Thyroid gland (tissue), 4 donors: ENCODE data around the gene STX16.

Experiments
- CTCF ChIP-seq, 6 experiments: fragments of 200-600 bp in 3 of 6; fragments of 450-650 bp in 3 of 6; sonication (generic) in 3 of 6; IDR thresholded peaks; one replicate each; pipeline ENCODE4 v1.5.1; 2016 to 2019; ENCODE audit warnings: antibody characterized with exemption in 6 of 6, mild to moderate bottlenecking in 2 of 6, inconsistent platforms in 1 of 6, moderate library complexity in 1 of 6
- POLR2A ChIP-seq, 2 donors: fragments of 450-650 bp; IDR thresholded peaks; one replicate each; pipeline ENCODE4 v1.6.1; 2017; ENCODE audit warnings: antibody characterized with exemption in 2 of 2, mild to moderate bottlenecking in 2 of 2, moderate library complexity in 1 of 2

GRCh38 chr20:58659841-58660240 lies 8.8 kb downstream of the STX16 start:
- no peak for TF ChIP-seq CTCF (IDR thresholded peaks at IDR 0.05)
- no peak for TF ChIP-seq POLR2A (IDR thresholded peaks at IDR 0.05)
